HCT116 (cell line): Measurements from ENCODE around the gene FSTL4. TPM values are rescaled to one million over a fixed set of nuclear protein-coding genes. Genes with fewer than 3 reads are reported as not detected.

Experiments
- ATAC-seq: fragments of 200-7000 bp; cut with Tn5 transposase; 2 replicates; pipeline ENCODE4 v1.9.1; 2020; ENCODE audit warnings: mild to moderate bottlenecking, moderate library complexity
- BruUV-seq: library from RNA; stranded (reverse); fragments of 400-500 nt; replicated peaks from 2 replicates; lab custom pipeline; 2021; lab: Mats Ljungman, UMichigan
- CTCF ChIA-PET: fragments of 300-600 bp; sonication (Branson Sonifier 250); formaldehyde crosslinking; loops from one replicate; lab custom pipeline; 2021; ENCODE audit warnings: antibody characterized with exemption; lab: Charles Lee
- POLR2A ChIA-PET: fragments of 300-600, 350-600 bp; sonication (Branson Sonifier 250); formaldehyde crosslinking; loops from one replicate; lab custom pipeline; 2021; ENCODE audit warnings: antibody characterized with exemption; lab: Charles Lee
- RAD21 ChIA-PET, 2 experiments: fragments of 300-600 bp; sonication (Branson Sonifier 250); formaldehyde crosslinking; loops; one replicate each; lab custom pipeline; 2023; ENCODE audit warnings: low total read pairs in 2 of 2; ENCODE audit not compliant: uncharacterized antibody in 2 of 2, unreplicated experiment in 2 of 2, low non-redundant PET in 1 of 2; lab: Charles Lee
- DNase-seq: peaks from one replicate; pipeline ENCODE4 v3.0.0-alpha.2; 2010; ENCODE audit warnings: low read depth, low spot score
- H2AFZ ChIP-seq: fragments of 200-600 bp; shearing (Covaris generic), sonication (generic); 2 replicates; pipeline ENCODE4 v1.6.1; 2017; ENCODE audit warnings: low read depth, mixed run types, mixed read lengths, antibody characterized with exemption, low read length; ENCODE audit not compliant: poor library complexity, severe bottlenecking
- H3K27ac ChIP-seq: 2 replicates; pipeline ENCODE4 v1.5.1; 2012; ENCODE audit warnings: low read depth, low read length
- H3K27me3 ChIP-seq: fragments of 200-600 bp; sonication (generic); 2 replicates; pipeline ENCODE4 v1.6.1; 2016; ENCODE audit warnings: mixed run types, low read length, mixed read lengths; ENCODE audit not compliant: insufficient read depth
- H3K36me3 ChIP-seq, 2 experiments: fragments of 200-500 bp in 1 of 2; fragments of 200-600 bp in 1 of 2; sonication (Bioruptor generic) in 1 of 2; sonication (generic) in 1 of 2; 2 replicates each; pipeline versions ENCODE4 v1.5.1 to v1.6.1; 2014 to 2016; ENCODE audit warnings: low read length in 2 of 2, inconsistent platforms in 1 of 2, mixed read lengths in 1 of 2, mixed run types in 1 of 2; ENCODE audit not compliant: insufficient read depth in 2 of 2, control insufficient read depth in 1 of 2
- H3K4me1 ChIP-seq, 2 experiments: fragments of 200-600 bp in 1 of 2; sonication (generic) in 1 of 2; 2 replicates each; pipeline versions ENCODE4 v1.5.1 to v1.6.1; 2012 to 2017; ENCODE audit warnings: low read length in 2 of 2, inconsistent platforms in 1 of 2, mild to moderate bottlenecking in 1 of 2, mixed read lengths in 1 of 2, mixed run types in 1 of 2, moderate library complexity in 1 of 2; ENCODE audit not compliant: insufficient read depth in 2 of 2, control insufficient read depth in 1 of 2
- H3K4me2 ChIP-seq: fragments of 200-600 bp; sonication (generic); 2 replicates; pipeline ENCODE4 v1.6.1; 2017; ENCODE audit warnings: mixed run types, low read length, mixed read lengths
- H3K4me3 ChIP-seq, 2 experiments: fragments of 200-600 bp in 1 of 2; sonication (generic) in 1 of 2; replicated peaks in 1 of 2; 2 replicates each; pipeline ENCODE4 v1.5.1; 2011 to 2016; ENCODE audit warnings: low read length in 2 of 2, control low read depth in 1 of 2, low read depth in 1 of 2, mild to moderate bottlenecking in 1 of 2, mixed read lengths in 1 of 2, mixed run types in 1 of 2
- H3K79me2 ChIP-seq: fragments of 200-600 bp; sonication (generic); 2 replicates; pipeline ENCODE4 v1.6.1; 2017; ENCODE audit warnings: mild to moderate bottlenecking, mixed run types, low read length, moderate library complexity, mixed read lengths; ENCODE audit not compliant: insufficient read depth
- H3K9ac ChIP-seq: fragments of 200-600 bp; sonication (generic); 2 replicates; pipeline ENCODE4 v1.6.1; 2016; ENCODE audit warnings: low read length, mixed read lengths
- H3K9me2 ChIP-seq: fragments of 200-600 bp; sonication (generic), shearing (Covaris generic); 2 replicates; pipeline ENCODE4 v1.6.1; 2017; ENCODE audit warnings: mixed run types, mild to moderate bottlenecking, moderate library complexity; ENCODE audit not compliant: insufficient read depth
- H3K9me3 ChIP-seq, 2 experiments: fragments of 200-500 bp in 1 of 2; fragments of 200-600 bp in 1 of 2; sonication (Bioruptor generic) in 1 of 2; sonication (generic) in 1 of 2; 2 replicates each; pipeline ENCODE4 v1.6.1; 2014 to 2017; ENCODE audit warnings: low read length in 2 of 2, mixed read lengths in 2 of 2, inconsistent platforms in 1 of 2, low read depth in 1 of 2, mild to moderate bottlenecking in 1 of 2, mixed run types in 1 of 2, moderate library complexity in 1 of 2; ENCODE audit not compliant: control insufficient read depth in 1 of 2, insufficient read depth in 1 of 2
- H4K20me1 ChIP-seq: fragments of 200-600 bp; sonication (generic), shearing (Covaris generic); 2 replicates; pipeline ENCODE4 v1.6.1; 2017; ENCODE audit warnings: mixed run types, mild to moderate bottlenecking, moderate library complexity; ENCODE audit not compliant: insufficient read depth
- CBX3 ChIP-seq: IDR thresholded peaks from 2 replicates; pipeline ENCODE4 v1.6.1; 2012; ENCODE audit warnings: low read depth
- CEBPB ChIP-seq: IDR thresholded peaks from 2 replicates; pipeline ENCODE4 v1.6.1; 2012; ENCODE audit warnings: low read depth
- CTCF ChIP-seq, 3 experiments: fragments of 200-600 bp in 1 of 3; sonication (generic) in 1 of 3; IDR thresholded peaks in 2 of 3; conservative IDR thresholded peaks in 1 of 3; 2 replicates each; pipeline ENCODE4 v1.5.1; 2012 to 2017; ENCODE audit warnings: low read depth in 2 of 3, low read length in 2 of 3, antibody characterized with exemption in 1 of 3, borderline replicate concordance in 1 of 3, control low read depth in 1 of 3, mild to moderate bottlenecking in 1 of 3, mixed read lengths in 1 of 3, mixed run types in 1 of 3, moderate library complexity in 1 of 3; ENCODE audit not compliant: insufficient read depth in 1 of 3
- EGR1 ChIP-seq: IDR thresholded peaks from 2 replicates; pipeline ENCODE4 v1.6.1; 2012; ENCODE audit warnings: low read depth
- ELF1 ChIP-seq: IDR thresholded peaks from 2 replicates; pipeline ENCODE4 v1.6.1; 2012; ENCODE audit warnings: low read depth, borderline replicate concordance
- EZH2 ChIP-seq: fragments of 200-600 bp; sonication (generic); IDR thresholded peaks from 2 replicates; pipeline ENCODE4 v1.6.1; 2017; ENCODE audit warnings: antibody characterized with exemption, mixed run types
- FOSL1 ChIP-seq: IDR thresholded peaks from 2 replicates; pipeline ENCODE4 v1.6.1; 2012; ENCODE audit warnings: low read depth
- MAX ChIP-seq: IDR thresholded peaks from 2 replicates; pipeline ENCODE4 v1.6.1; 2012
- POLR2A ChIP-seq: IDR thresholded peaks from 2 replicates; pipeline ENCODE4 v1.7.0; 2011; ENCODE audit warnings: borderline replicate concordance; ENCODE audit not compliant: insufficient read depth, insufficient read length; ENCODE audit errors: extremely low read depth
- POLR2AphosphoS5 ChIP-seq: IDR thresholded peaks from 2 replicates; pipeline ENCODE4 v1.6.1; 2011; ENCODE audit warnings: mild to moderate bottlenecking, low read depth, low read length, moderate library complexity
- RAD21 ChIP-seq: IDR thresholded peaks from 2 replicates; pipeline ENCODE4 v1.6.1; 2012; ENCODE audit warnings: low read depth, mild to moderate bottlenecking
- REST ChIP-seq: IDR thresholded peaks from 2 replicates; pipeline ENCODE4 v1.6.1; 2012; ENCODE audit warnings: low read depth
- SIN3A ChIP-seq: IDR thresholded peaks from 2 replicates; pipeline ENCODE4 v1.6.1; 2012; ENCODE audit warnings: low read depth
- SP1 ChIP-seq: IDR thresholded peaks from 2 replicates; pipeline ENCODE4 v1.6.1; 2012; ENCODE audit warnings: low read depth
- YY1 ChIP-seq: IDR thresholded peaks from 2 replicates; pipeline ENCODE4 v1.6.1; 2011; ENCODE audit warnings: low read length, low read depth, moderate library complexity, mild to moderate bottlenecking; ENCODE audit not compliant: insufficient replicate concordance; ENCODE audit errors: extremely low read depth
- ZBTB33 ChIP-seq: IDR thresholded peaks from 2 replicates; pipeline ENCODE4 v1.6.1; 2011; ENCODE audit warnings: mild to moderate bottlenecking, low read length, moderate library complexity; ENCODE audit not compliant: insufficient replicate concordance; ENCODE audit errors: extremely low read depth
- intact Hi-C: fragments of 100-400 bp; cut with micrococcal nuclease; formaldehyde crosslinking; loops from 2 replicates; pipeline ENCODE4 v1.10.0; 2022
- total RNA-seq: library from RNA; stranded (reverse); gene quantifications from one replicate; pipeline ENCODE4 v1.2.1, GENCODE V29; 2021; ENCODE audit not compliant: unreplicated experiment

Gene FSTL4
- total RNA-seq, 1 experiment from 2014 or later = 0.37 TPM

- TF ChIP-seq ZBTB33 (no peak), CEBPB (no peak), POLR2AphosphoS5 (no peak), SIN3A (no peak), EZH2 (no peak), RAD21 (no peak)
These were observed 334.6 kb downstream of the FSTL4 start (continued) for GRCh38 chr5:133277744-133278143.

GRCh38 chr5:133276171-133276570 is 336.2 kb downstream of the FSTL4 start:
- no peak overlapping the region for H3K27ac ChIP-seq
- CTCF ChIA-PET = no interaction called here
- H2AFZ ChIP-seq = no peak overlapping the region
- no TSS peak for BruUV-seq
- no peaks in the 10 kb centered on the region for H3K36me3 ChIP-seq
- intact Hi-C loops = no loop called here
- POLR2A ChIA-PET = no interaction called here
- H3K9me2 ChIP-seq = no peaks in the 10 kb centered on the region
- DNase-seq = no peak
- no peak overlapping the region for H3K9ac ChIP-seq
- H3K4me2 ChIP-seq = no peak overlapping the region
- H3K79me2 ChIP-seq = no peaks in the 10 kb centered on the region
- RAD21 ChIA-PET = no interaction called here
- H4K20me1 ChIP-seq = no peaks in the 10 kb centered on the region
- no peaks in the 10 kb centered on the region for H3K27me3 ChIP-seq
- H3K4me1 ChIP-seq = no peaks in the 10 kb centered on the region
- no peak for ATAC-seq
- no peaks in the 10 kb centered on the region for H3K9me3 ChIP-seq
- no peak overlapping the region for H3K4me3 ChIP-seq
- TF ChIP-seq POLR2A (no peak), SIN3A (no peak), SP1 (no peak), EZH2 (no peak), CBX3 (no peak), YY1 (no peak), ELF1 (no peak), ZBTB33 (no peak), POLR2AphosphoS5 (no peak), EGR1 (no peak), FOSL1 (no peak), MAX (no peak), REST (no peak), CTCF (IDR thresholded peaks at IDR 0.05 in 2 of 3, conservative IDR thresholded peaks at IDR 0.05 in 1 of 3; ENCODE audit: borderline replicate concordance in 1 of 3, insufficient read depth in 1 of 3, low read depth in 2 of 3, low read length in 2 of 3) (no peak)
